ENCODE data around the gene SEMA6A. TPM values are rescaled to one million over a fixed set of nuclear protein-coding genes. Genes with fewer than 3 reads are reported as not detected.

The SEMA6A gene
- total RNA-seq, 1 donor: 0.21 TPM

DNA sequence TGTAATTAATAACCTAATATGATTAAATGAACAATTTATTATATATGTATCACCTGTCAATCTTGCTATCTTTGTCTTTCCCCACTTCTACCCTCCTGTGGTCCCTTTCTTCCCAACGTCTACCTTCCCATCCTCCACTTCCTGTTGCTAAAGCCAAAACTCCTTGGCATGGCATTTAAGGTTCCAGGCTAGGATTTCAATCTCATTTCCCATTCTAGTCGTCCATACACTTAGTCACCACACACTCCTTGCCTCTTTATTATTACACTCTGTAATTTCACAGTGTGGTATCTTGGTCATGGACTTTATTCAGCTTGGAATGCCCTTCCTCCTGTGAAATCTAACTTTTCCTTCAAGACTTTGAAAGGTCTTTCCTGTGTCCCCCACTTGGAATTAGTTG is 115.3 kb downstream of the SEMA6A start:
- Histone ChIP-seq H3K4me1 (ENCODE audit: insufficient read depth, low read length) (peaks cover 12% of the 10 kb centered on the region), H3K27me3 (ENCODE audit: insufficient read depth, low read length) (no peaks in the 10 kb centered on the region), H3K9me3 (ENCODE audit: low read depth, low read length) (no peaks in the 10 kb centered on the region), H3K4me3 (ENCODE audit: low read length) (no peak overlapping the region)

DNA sequence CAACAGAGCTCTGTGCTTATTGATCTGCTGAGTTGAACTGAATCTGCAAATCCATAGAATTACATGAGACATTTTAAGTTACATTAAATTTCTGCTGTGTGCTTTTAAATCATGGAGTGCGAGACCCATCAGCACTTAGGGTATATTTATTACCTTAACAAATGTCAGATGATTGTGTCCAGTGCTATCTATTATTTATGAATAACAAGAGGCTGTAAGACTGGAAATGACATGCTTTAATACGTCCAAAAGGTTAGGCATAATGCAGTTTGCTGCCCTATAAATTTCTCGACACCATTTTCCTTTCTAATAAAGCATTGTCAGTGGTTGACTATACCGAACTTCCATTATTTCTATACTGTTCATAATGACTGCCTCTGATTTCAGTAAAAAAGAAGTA is 117.6 kb downstream of the SEMA6A start:
- Histone ChIP-seq H3K27me3 (ENCODE audit: insufficient read depth, low read length) (no peaks in the 10 kb centered on the region), H3K4me3 (ENCODE audit: low read length) (no peak overlapping the region), H3K9me3 (ENCODE audit: low read depth, low read length) (no peaks in the 10 kb centered on the region), H3K4me1 (ENCODE audit: insufficient read depth, low read length) (peaks cover 17% of the 10 kb centered on the region)

DNA sequence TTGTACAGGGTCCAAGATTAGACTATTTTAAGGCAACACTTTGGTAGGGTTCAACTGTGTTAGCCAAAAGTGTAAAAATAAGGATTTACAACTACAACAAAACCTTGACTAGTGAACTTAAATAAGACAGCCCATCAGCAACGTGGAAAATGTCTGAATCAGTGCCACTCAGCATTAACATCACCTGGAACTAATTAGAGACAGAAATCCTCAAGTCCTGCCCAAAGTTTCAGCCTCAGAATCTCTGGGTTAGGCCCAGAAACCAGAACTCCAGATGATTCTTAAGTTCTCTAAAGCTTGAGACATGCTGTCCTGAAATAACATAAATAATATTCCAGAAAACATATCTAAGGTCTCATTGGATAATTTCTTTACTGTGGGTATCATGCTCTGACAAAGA is 118.6 kb downstream of the SEMA6A start:
- Histone ChIP-seq H3K4me1 (ENCODE audit: insufficient read depth, low read length) (peaks cover 17% of the 10 kb centered on the region), H3K27me3 (ENCODE audit: insufficient read depth, low read length) (no peaks in the 10 kb centered on the region)

DNA sequence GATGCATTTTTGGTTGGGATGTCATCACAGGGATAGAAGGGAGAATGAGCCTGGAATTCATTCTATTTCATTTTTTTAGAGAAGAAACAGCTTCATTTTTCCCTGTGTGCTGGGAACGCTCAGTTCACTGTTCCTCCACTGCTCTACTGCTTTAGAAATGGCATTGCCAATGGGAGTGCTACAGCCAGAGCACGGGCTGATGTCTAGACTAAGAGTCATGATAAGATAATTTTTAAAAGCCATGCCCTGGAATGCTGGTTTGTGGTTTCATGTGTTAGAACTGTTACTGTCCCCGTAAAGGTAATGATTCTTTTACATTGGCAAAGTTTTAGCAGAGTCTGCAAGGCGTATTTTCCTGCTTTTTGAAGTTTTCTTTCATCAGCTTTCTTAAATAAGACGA is 119.6 kb downstream of the SEMA6A start:
- Histone ChIP-seq H3K4me1 (ENCODE audit: insufficient read depth, low read length) (peaks cover 17% of the 10 kb centered on the region), H3K4me3 (ENCODE audit: low read length) (no peak overlapping the region), H3K27me3 (ENCODE audit: insufficient read depth, low read length) (no peaks in the 10 kb centered on the region), H3K9me3 (ENCODE audit: low read depth, low read length) (no peaks in the 10 kb centered on the region)

More for the DNA sequence above, 118.6 kb downstream of the SEMA6A start:
- H3K4me3 ChIP-seq (ENCODE audit: low read length): no peak overlapping the region
- H3K9me3 ChIP-seq (ENCODE audit: low read depth, low read length): no peaks in the 10 kb centered on the region

DNA sequence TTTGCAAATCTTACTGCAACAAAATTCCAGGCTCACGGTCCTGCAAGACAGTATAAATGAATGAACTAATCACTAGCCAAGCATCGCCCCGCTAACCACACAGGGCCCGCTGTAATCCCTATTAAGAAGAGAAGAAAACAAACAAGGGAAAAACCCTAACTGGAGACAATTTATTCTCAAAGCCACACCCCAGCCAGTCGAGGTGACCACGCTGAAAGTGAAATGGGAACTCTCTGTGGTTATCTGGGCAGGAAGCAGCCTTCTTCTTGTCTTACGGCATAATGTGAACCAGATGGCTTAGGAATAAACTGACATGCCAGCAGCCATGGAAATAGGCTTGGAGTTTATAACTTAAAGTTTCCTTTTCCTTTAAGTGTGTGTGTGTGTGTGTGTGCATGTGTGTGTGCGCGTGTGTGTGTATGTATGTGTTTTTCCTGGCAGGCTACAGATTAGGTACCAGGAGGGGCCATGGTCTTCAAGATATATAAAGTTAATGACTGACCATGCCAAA is 120.2 kb downstream of the SEMA6A start:
- H3K27me3 ChIP-seq (ENCODE audit: insufficient read depth, low read length): no peaks in the 10 kb centered on the region
- H3K4me3 ChIP-seq (ENCODE audit: low read length): no peak overlapping the region
- no peaks in the 10 kb centered on the region for H3K9me3 ChIP-seq (ENCODE audit: low read depth, low read length)
- peaks cover 17% of the 10 kb centered on the region for H3K4me1 ChIP-seq (ENCODE audit: insufficient read depth, low read length)

DNA sequence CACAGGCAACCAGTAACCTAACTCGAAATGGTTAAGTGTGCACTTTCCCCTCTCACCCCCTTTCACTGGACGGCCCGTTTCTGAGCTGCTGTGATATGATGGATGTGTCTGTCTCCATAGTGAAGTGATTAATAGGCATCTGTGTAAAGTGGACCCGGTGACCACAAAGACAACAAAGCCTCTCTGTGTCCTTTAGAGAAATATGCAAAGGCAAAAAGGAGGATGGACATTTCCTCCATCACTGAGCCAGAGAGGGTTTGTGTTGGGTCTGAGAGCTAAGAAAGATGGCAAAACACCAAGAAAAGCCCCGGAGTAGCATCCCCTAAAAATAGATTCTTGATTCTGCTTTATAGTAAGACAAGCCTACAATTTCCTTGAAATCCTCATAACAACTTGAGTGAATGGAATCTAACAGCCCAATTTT is 120.6 kb downstream of the SEMA6A start:
- H3K9me3 ChIP-seq (ENCODE audit: low read depth, low read length): no peaks in the 10 kb centered on the region
- H3K4me1 ChIP-seq (ENCODE audit: insufficient read depth, low read length): peaks cover 17% of the 10 kb centered on the region
- no peaks in the 10 kb centered on the region for H3K27me3 ChIP-seq (ENCODE audit: insufficient read depth, low read length)
- no peak overlapping the region for H3K4me3 ChIP-seq (ENCODE audit: low read length)

DNA sequence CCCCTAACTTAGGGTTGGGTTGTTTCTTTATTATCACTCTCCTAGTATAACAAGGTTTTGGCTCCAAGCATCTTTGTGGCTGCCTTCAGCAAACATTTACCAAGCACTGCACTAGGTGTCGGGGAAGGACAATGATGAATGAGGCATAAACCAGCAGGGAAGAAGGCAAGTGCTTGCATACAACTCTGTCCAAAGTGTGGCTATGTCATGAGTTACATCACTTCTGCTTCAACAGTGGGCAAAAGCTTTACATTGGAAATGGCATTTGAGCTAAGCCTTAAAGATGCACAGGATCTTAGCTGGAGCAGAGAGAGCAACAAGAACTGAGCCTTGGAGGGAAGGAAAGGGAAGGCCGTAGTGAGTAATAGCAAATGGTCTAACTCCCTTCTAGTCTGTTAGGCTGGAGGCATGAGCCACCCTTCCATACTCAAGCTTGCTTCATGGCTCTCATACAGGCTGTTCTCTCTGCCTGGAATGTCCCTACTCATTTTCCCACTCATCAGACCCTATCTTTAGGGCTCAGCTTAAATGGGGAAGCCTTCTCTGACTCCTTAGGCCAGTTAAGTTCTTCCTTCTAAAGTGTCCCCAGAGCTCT is 121.8 kb downstream of the SEMA6A start:
- no peak overlapping the region for H3K4me3 ChIP-seq (ENCODE audit: low read length)
- H3K27me3 ChIP-seq (ENCODE audit: insufficient read depth, low read length): no peaks in the 10 kb centered on the region
- H3K4me1 ChIP-seq (ENCODE audit: insufficient read depth, low read length): peaks cover 17% of the 10 kb centered on the region
- no peaks in the 10 kb centered on the region for H3K9me3 ChIP-seq (ENCODE audit: low read depth, low read length)

DNA sequence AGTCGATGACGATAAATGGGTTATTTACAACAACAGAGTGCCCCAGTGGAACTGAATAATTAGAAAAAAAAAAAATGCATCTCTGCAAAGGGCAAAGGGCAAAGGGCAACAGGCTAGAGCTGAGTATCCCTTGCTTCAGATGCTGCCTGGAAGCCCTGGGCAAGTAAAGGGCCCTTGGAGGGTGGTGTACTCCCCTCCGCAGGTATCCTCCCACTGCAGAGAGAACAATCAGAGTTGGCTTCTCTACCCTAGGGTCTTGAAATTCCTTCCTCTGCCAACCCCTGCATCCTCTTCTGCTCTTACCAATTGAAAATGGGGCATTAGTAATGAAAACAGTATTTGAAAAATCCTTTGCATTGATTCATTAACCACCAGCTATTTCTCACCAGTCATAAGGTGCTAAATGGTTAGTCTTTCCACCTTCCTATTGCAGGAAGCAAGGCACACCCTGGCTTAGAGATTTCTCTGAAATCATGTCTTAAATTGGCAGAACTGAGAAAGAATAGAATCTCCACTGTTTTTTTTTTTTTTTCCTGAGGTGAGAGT is 122.6 kb downstream of the SEMA6A start:
- H3K4me1 ChIP-seq (ENCODE audit: insufficient read depth, low read length): peaks cover 17% of the 10 kb centered on the region
- no peak overlapping the region for H3K4me3 ChIP-seq (ENCODE audit: low read length)
- no peaks in the 10 kb centered on the region for H3K9me3 ChIP-seq (ENCODE audit: low read depth, low read length)
- no peaks in the 10 kb centered on the region for H3K27me3 ChIP-seq (ENCODE audit: insufficient read depth, low read length)

DNA sequence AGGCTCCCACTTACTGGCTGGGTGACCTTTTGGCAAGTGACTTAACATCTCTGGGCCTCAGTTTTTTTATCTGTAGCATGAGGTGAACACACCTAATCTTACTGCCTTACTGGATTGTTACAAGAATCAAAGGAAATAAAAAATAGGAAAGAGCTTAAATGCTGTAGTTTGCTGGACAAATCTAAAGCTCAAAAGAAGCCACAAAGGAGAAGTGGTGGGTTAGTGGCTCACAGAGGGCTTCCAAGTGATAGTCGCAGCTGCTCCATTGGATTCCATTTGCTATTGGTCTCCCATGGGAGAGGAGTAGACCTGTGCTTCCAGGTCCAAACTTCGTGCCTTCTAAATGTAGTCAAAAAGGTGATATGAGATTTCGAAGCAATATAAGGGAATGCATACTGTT is 123.6 kb downstream of the SEMA6A start:
- no peak overlapping the region for H3K4me3 ChIP-seq (ENCODE audit: low read length)
- H3K4me1 ChIP-seq (ENCODE audit: insufficient read depth, low read length): peaks cover 17% of the 10 kb centered on the region
- no peaks in the 10 kb centered on the region for H3K27me3 ChIP-seq (ENCODE audit: insufficient read depth, low read length)
- H3K9me3 ChIP-seq (ENCODE audit: low read depth, low read length): no peaks in the 10 kb centered on the region

DNA sequence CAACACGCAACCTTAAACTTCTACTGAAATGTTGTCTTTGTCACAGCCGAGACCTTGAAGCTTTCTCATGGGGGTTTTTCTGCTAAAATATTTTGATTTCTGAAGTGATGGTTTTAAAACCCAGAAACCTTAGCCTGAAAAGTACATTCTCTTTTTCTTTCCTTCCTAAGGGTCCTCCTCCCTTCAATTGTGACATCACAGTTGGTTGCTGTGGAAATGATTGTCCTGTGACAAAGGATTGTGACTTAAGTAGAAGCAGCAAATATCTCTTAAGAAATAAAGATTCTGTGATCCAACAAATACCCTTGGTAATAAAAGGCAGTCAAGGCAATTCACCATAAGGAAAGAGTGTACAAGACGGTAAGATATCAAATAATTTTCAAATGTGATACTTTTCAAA is 125.2 kb downstream of the SEMA6A start:
- peaks cover 6% of the 10 kb centered on the region for H3K4me1 ChIP-seq (ENCODE audit: insufficient read depth, low read length)
- H3K4me3 ChIP-seq (ENCODE audit: low read length): no peak overlapping the region
- H3K9me3 ChIP-seq (ENCODE audit: low read depth, low read length): no peaks in the 10 kb centered on the region
- no peaks in the 10 kb centered on the region for H3K27me3 ChIP-seq (ENCODE audit: insufficient read depth, low read length)

DNA sequence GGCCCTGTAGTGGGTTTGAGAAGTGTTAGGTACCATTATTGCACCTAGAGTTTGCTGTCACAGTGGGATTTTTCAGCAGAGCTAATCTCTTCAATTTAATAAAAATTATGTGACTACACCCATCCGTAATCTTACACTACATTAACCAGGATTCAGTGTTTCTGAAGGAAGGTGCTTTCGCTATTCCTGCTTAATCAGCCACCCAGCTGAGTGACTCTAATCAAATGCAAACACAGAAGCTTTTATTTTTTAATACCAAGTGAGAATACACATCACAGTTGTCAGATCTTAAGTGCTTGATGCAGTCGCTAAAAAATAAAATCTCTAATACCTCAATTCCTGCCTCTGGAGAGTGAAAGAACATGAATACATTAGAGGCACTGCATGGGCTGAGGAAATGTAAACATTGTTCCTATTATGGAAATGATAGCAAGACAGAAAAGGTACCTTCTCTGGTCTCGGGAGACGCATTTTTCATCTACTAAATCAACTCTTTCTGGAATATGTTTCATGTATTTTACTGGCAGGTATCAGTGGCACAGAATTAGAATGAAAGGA is 125.7 kb downstream of the SEMA6A start:
- no peak overlapping the region for H3K4me3 ChIP-seq (ENCODE audit: low read length)
- H3K9me3 ChIP-seq (ENCODE audit: low read depth, low read length): no peaks in the 10 kb centered on the region
- H3K27me3 ChIP-seq (ENCODE audit: insufficient read depth, low read length): no peaks in the 10 kb centered on the region
- peaks cover 1% of the 10 kb centered on the region for H3K4me1 ChIP-seq (ENCODE audit: insufficient read depth, low read length)

DNA sequence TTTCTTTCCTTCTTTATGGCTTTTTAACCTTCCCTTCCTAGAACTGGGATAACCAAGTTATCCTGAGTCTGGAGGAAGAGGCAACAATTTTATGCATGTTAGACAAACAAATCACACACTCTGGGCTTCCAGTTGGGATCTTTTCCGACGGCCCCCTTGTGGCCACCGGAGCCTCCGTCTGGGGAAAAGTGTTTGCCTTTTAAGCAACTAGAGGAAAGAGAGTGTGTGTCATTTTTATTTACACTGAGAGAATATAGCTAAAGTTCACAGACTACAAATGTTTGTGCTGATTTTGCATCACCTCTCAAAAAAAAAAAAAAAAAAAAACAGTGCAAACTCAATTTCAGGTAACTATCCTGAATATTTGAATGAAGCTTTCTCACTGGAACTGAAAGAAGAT is 126.2 kb downstream of the SEMA6A start:
- Histone ChIP-seq H3K9me3 (ENCODE audit: low read depth, low read length) (no peaks in the 10 kb centered on the region), H3K27me3 (ENCODE audit: insufficient read depth, low read length) (no peaks in the 10 kb centered on the region), H3K4me3 (ENCODE audit: low read length) (no peak overlapping the region), H3K4me1 (ENCODE audit: insufficient read depth, low read length) (no peaks in the 10 kb centered on the region)

DNA sequence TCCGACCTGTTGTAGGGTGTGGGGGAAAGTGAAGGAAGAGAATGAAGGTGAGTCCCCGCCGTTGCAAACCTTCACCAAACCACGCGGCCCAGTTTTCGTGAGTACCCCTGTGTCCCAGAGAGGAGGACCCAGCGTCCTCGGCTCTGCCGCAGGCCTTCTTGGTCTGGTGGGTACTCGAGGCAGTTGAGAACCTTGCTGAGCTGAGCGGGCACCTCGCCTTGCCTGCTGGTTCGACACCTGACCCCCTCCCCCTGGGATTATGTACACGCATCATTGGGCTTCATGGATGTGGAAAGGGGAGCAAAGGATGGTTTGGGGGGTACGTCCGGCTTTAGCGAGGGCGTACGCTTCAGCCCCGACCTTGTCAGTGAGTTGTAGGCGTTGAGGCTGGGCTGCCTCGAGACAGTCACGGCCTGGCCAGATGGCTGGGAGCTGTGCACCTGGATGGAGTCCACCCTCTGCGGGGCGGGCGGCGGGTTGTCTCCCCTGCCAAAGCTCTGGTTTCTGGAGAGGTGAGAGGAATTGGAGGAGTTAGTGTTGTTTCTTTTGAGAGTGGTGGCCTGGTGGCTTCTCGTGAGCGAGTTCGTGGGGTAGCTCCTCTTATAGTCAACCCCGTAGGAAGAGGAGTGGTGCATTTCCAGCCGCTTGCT is 128.1 kb downstream of the SEMA6A start:
- Histone ChIP-seq H3K4me3 (ENCODE audit: low read length) (no peak overlapping the region), H3K27me3 (ENCODE audit: insufficient read depth, low read length) (no peaks in the 10 kb centered on the region), H3K4me1 (ENCODE audit: insufficient read depth, low read length) (no peaks in the 10 kb centered on the region), H3K9me3 (ENCODE audit: low read depth, low read length) (no peaks in the 10 kb centered on the region)

DNA sequence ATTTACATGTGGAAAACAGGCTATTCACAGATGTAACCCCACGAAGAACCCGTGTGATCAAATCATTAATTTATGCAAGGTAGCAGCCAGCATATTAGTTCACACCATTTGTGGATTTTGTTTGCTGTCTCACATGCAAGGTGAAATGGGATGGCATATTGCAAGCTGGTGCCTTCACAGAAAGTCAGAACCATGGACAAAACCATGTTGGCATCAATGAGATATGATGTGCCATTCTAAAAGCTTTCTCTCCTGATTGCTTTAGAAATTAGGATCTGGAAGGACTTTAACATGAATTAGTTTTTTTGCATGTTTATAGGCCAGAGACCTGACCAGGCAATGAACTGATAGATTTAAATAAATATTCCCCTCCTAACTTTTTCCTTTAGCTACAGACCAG is 129.3 kb downstream of the SEMA6A start:
- no peaks in the 10 kb centered on the region for H3K27me3 ChIP-seq (ENCODE audit: insufficient read depth, low read length)
- H3K9me3 ChIP-seq (ENCODE audit: low read depth, low read length): no peaks in the 10 kb centered on the region
- no peaks in the 10 kb centered on the region for H3K4me1 ChIP-seq (ENCODE audit: insufficient read depth, low read length)
- no peak overlapping the region for H3K4me3 ChIP-seq (ENCODE audit: low read length)

DNA sequence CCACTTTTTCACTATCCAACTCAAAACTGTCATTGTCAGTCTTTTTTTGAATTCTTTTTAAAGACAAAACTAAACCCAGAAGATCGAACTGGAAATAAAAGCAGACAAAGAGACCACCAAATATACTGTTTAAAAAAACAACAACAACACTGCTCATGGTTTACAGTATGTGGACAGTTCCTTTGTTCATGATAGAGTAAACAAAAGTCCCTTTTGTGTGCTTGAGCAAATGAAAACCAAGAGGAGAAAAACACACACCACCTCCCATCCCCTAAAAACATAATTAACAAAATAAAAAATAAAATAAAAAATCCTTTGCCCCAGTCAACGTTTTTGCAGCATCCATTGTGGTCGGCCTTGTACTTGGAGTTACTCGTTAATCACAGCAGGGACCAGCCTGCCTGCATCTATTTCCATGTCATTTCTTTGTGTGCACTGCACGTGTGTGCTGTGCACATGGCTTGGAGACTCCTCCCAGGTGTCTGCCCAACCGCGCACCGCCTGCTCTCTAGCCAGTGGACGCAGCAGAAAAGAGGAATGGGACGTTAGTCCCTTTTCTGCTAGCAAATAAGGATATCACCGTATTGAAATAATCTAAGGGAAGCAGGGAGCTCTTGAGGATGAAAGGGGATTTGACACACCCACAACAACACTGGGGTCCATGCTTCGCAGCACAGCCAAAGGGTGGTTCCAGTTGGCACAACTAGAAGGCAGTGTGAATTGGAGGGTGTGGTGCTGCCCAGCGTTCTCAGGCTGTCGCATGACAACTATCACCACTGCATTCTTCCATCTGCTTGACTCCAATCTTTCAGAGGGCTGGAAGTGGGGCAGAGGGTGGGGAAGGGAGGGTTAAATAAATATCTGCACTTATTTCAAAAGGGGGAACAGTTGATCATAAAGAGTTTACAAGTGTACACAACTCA is 130.0 kb downstream of the SEMA6A start:
- H3K27me3 ChIP-seq (ENCODE audit: insufficient read depth, low read length): no peaks in the 10 kb centered on the region
- H3K4me3 ChIP-seq (ENCODE audit: low read length): no peak overlapping the region
- H3K9me3 ChIP-seq (ENCODE audit: low read depth, low read length): no peaks in the 10 kb centered on the region
- H3K4me1 ChIP-seq (ENCODE audit: insufficient read depth, low read length): no peaks in the 10 kb centered on the region
